Natural killer cell (primary cell): Measurements from ENCODE around the gene CNNM4. TPM values are rescaled to one million over a fixed set of nuclear protein-coding genes. Genes with fewer than 3 reads are reported as not detected.

Experiments used
- ATAC-seq, 3 donors: fragments of 150-1000 bp in 2 of 3; fragments of 200-7000 bp in 1 of 3; cut with Tn5 transposase; 1 replicate in 1 of 3; 2 replicates in 2 of 3; pipeline ENCODE4 v1.10.0; 2021; ENCODE audit warnings: mild to moderate bottlenecking in 2 of 3, moderate library complexity in 2 of 3
- DNase-seq, 2 donors: peaks; one replicate each; pipeline versions ENCODE4 v3.0.0 to v3.0.0-alpha.2; 2013 to 2021; ENCODE audit warnings: mixed read lengths in 1 of 2
- H3K27ac ChIP-seq: one replicate; pipeline ENCODE4 v1.5.1; 2013; ENCODE audit warnings: mild to moderate bottlenecking, low read length
- H3K27me3 ChIP-seq: one replicate; pipeline ENCODE4 v1.6.1; 2013; ENCODE audit warnings: low read length; ENCODE audit not compliant: control insufficient read depth, insufficient read depth
- H3K36me3 ChIP-seq: one replicate; pipeline ENCODE4 v1.6.1; 2013; ENCODE audit warnings: low read length; ENCODE audit not compliant: control insufficient read depth, insufficient read depth
- H3K4me1 ChIP-seq: one replicate; pipeline ENCODE4 v1.6.1; 2013; ENCODE audit warnings: low read length; ENCODE audit not compliant: control insufficient read depth, insufficient read depth
- H3K4me3 ChIP-seq: one replicate; pipeline ENCODE4 v1.5.1; 2013; ENCODE audit warnings: low read length
- H3K9me3 ChIP-seq: one replicate; pipeline ENCODE4 v1.6.1; 2013; ENCODE audit warnings: low read length; ENCODE audit not compliant: control insufficient read depth, insufficient read depth
- H3K27ac Mint-ChIP-seq, 2 donors: one replicate each; pipeline ENCODE4 v1.8.0; 2022; ENCODE audit warnings: mild to moderate bottlenecking in 2 of 2, mixed read lengths in 2 of 2, moderate library complexity in 1 of 2
- H3K27me3 Mint-ChIP-seq, 2 donors: one replicate each; pipeline ENCODE4 v1.8.0; 2022; ENCODE audit warnings: low read depth in 2 of 2, mixed read lengths in 2 of 2
- H3K36me3 Mint-ChIP-seq: one replicate; pipeline ENCODE4 v1.8.0; 2022; ENCODE audit warnings: mixed read lengths
- H3K4me1 Mint-ChIP-seq, 2 donors: one replicate each; pipeline ENCODE4 v1.8.0; 2022; ENCODE audit warnings: mixed read lengths in 2 of 2
- H3K4me3 Mint-ChIP-seq: one replicate; pipeline ENCODE4 v1.8.0; 2022; ENCODE audit warnings: mild to moderate bottlenecking, moderate library complexity, mixed read lengths
- H3K9me3 Mint-ChIP-seq, 2 donors: one replicate each; pipeline ENCODE4 v1.8.0; 2022; ENCODE audit warnings: mixed read lengths in 2 of 2
- WGBS: methylation state at CpG from one replicate; pipeline ENCODE4 v1.1.7; 2013; ENCODE audit warnings: missing lambda C conversion rate; ENCODE audit not compliant: insufficient coverage; 5-methylcytosine and 5-hydroxymethylcytosine counted together
- intact Hi-C: fragments of 100-400 bp; cut with micrococcal nuclease; formaldehyde crosslinking; loops from one replicate; pipeline ENCODE4 v1.14.2; 2022
- total RNA-seq, 4 donors: library from RNA; stranded (reverse); fragments of 120-200 nt in 1 of 4; gene quantifications; one replicate each; pipeline versions ENCODE4 v1.2.3 to v1.2.4, GENCODE V29; 2013 to 2022
- TF ChIP-seq, protein P1 (sequence below): fragments of 200-600 bp; IDR thresholded peaks from one replicate; pipeline ENCODE4 v1.8.0; 2022; ENCODE audit warnings: antibody characterized with exemption

Gene CNNM4
- total RNA-seq, 3 donors from 2014 or later (not counting 1 experiment from before 2014, with no cell fraction given): 9.9 to 12.1 (median 10.7) TPM

GRCh38 chr2:96747061-96747617 is 13.6 kb upstream of the CNNM4 start:
- Histone ChIP-seq H3K36me3 (no peaks in the 10 kb centered on the region), H3K9me3 (no peaks in the 10 kb centered on the region), H3K4me3 (no peak overlapping the region), H3K27ac (no peak overlapping the region), H3K4me1 (no peaks in the 10 kb centered on the region), H3K27me3 (no peaks in the 10 kb centered on the region)
- Mint-ChIP-seq H3K27me3 (peaks cover 0 to 3% of the 10 kb centered on the region in 2 donors), H3K9me3 (no peaks in the 10 kb centered on the region), H3K4me3 (no peak overlapping the region), H3K4me1 (no peaks in the 10 kb centered on the region), H3K27ac (no peak overlapping the region), H3K36me3 (no peaks in the 10 kb centered on the region)
- intact Hi-C loops: no loop called here
- WGBS: 97% methylated on average over 3 of the region's 6 CpGs
- DNase-seq (no peak), ATAC-seq (no peak)
- TF ChIP-seq, protein P1, sequence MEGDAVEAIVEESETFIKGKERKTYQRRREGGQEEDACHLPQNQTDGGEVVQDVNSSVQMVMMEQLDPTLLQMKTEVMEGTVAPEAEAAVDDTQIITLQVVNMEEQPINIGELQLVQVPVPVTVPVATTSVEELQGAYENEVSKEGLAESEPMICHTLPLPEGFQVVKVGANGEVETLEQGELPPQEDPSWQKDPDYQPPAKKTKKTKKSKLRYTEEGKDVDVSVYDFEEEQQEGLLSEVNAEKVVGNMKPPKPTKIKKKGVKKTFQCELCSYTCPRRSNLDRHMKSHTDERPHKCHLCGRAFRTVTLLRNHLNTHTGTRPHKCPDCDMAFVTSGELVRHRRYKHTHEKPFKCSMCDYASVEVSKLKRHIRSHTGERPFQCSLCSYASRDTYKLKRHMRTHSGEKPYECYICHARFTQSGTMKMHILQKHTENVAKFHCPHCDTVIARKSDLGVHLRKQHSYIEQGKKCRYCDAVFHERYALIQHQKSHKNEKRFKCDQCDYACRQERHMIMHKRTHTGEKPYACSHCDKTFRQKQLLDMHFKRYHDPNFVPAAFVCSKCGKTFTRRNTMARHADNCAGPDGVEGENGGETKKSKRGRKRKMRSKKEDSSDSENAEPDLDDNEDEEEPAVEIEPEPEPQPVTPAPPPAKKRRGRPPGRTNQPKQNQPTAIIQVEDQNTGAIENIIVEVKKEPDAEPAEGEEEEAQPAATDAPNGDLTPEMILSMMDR: no peak

GRCh38 chr2:96751800-96752199 is 8.9 kb upstream of the CNNM4 start:
- intact Hi-C loops: no loop called here
- Mint-ChIP-seq H3K36me3 (no peaks in the 10 kb centered on the region), H3K27me3 (peaks cover 0 to 3% of the 10 kb centered on the region in 2 donors), H3K4me3 (no peak overlapping the region), H3K4me1 (no peaks in the 10 kb centered on the region), H3K9me3 (no peaks in the 10 kb centered on the region), H3K27ac (no peak overlapping the region)
- WGBS: 88% methylated on average over 9 of the region's 9 CpGs
- no peaks in the 10 kb centered on the region for H3K4me1 ChIP-seq
- H3K9me3 ChIP-seq: no peaks in the 10 kb centered on the region
- no peaks in the 10 kb centered on the region for H3K36me3 ChIP-seq
- DNase-seq (no peak), ATAC-seq (no peak)
- TF ChIP-seq, protein P1: no peak
- H3K4me3 ChIP-seq: no peak overlapping the region
- H3K27ac ChIP-seq: no peak overlapping the region
- H3K27me3 ChIP-seq: no peaks in the 10 kb centered on the region

DNA sequence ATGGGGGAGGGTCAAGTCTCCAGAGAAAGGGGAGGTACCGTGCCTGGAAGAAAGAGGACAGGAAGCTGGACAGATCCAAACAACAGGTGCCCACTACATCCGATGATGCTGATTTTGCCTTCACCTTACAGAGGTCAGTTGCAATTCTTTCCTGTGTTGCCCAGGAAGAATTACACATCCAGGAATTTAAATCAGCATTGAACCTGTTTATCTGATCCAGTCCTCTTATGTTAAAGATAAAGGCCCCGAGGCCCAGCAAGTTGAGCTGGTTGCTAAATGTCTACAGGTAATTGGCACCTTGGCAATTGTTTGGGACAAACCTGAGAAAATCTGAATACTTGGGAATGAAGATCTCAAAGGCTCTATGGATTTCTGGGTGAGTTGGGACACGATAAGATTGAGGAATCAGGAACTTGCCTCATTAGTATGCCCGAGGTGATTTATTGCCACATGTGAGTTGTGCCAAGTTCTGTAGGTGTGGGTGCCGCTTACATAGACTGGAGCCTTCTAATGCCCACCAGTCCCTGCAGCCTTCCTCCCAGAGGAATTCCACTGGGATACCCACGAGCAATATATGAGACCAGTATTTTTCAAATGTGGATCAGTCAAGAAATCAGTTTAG is 6.9 kb upstream of the CNNM4 start:
- Histone ChIP-seq H3K27me3 (no peaks in the 10 kb centered on the region), H3K9me3 (no peaks in the 10 kb centered on the region), H3K4me1 (no peaks in the 10 kb centered on the region), H3K27ac (no peak overlapping the region), H3K36me3 (no peaks in the 10 kb centered on the region), H3K4me3 (no peak overlapping the region)
- no peak overlapping the region for H3K27ac Mint-ChIP-seq
- intact Hi-C loops: no loop called here
- no peaks in the 10 kb centered on the region for H3K36me3 Mint-ChIP-seq
- H3K27me3 Mint-ChIP-seq: peaks cover 0 to 3% of the 10 kb centered on the region in 2 donors
- WGBS: 63% methylated on average over 7 of the region's 7 CpGs
- TF ChIP-seq, protein P1: no peak
- H3K9me3 Mint-ChIP-seq: no peaks in the 10 kb centered on the region
- no peak overlapping the region for H3K4me3 Mint-ChIP-seq
- ATAC-seq (no peak), DNase-seq (no peak)
- no peaks in the 10 kb centered on the region for H3K4me1 Mint-ChIP-seq

DNA sequence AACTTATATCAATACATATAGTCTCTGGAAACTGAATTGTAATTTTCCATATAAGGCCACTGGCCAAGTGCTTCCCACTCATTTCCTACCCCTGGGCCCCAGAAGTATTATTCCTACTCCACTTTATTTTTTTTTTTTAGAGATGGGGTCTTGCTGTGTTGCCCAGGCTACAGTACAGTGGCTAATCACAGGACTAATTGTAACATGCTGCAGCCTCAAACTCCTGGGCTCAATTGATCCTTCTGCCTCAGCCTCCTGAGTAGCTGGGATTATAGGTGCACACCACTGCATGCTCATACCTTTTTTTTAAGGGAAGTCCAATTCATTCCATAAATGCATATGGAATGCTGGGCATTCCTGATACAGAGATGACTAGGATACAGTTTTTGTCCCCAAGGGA is 6.4 kb upstream of the CNNM4 start:
- Mint-ChIP-seq H3K27me3 (peaks cover 0 to 3% of the 10 kb centered on the region in 2 donors), H3K36me3 (no peaks in the 10 kb centered on the region), H3K27ac (no peak overlapping the region), H3K4me1 (peaks cover under 1% of the 10 kb centered on the region in 2 donors), H3K9me3 (no peaks in the 10 kb centered on the region), H3K4me3 (no peak overlapping the region)
- H3K9me3 ChIP-seq: no peaks in the 10 kb centered on the region
- ATAC-seq (no peak), DNase-seq (no peak)
- H3K4me3 ChIP-seq: no peak overlapping the region
- intact Hi-C loops: no loop called here
- TF ChIP-seq, protein P1: no peak
- H3K27me3 ChIP-seq: no peaks in the 10 kb centered on the region
- no peaks in the 10 kb centered on the region for H3K36me3 ChIP-seq
- H3K27ac ChIP-seq: no peak overlapping the region
- no peaks in the 10 kb centered on the region for H3K4me1 ChIP-seq
